NT2/D1 (cell line): ENCODE results near the gene VAV2.

Source experiments
- DNase-seq: peaks from one replicate; pipeline ENCODE4 v3.0.0-alpha.2; 2011; ENCODE audit warnings: low read depth, low spot score
- H3K27me3 ChIP-seq: 2 replicates; pipeline ENCODE4 v1.6.0; 2011; ENCODE audit warnings: mild to moderate bottlenecking; ENCODE audit not compliant: insufficient read length, insufficient read depth
- H3K36me3 ChIP-seq: 2 replicates; pipeline ENCODE4 v1.6.1; 2011; ENCODE audit warnings: mild to moderate bottlenecking, low read length, mixed read lengths; ENCODE audit not compliant: insufficient read depth, insufficient read length
- H3K4me1 ChIP-seq: 2 replicates; pipeline ENCODE4 v1.5.1; 2011; ENCODE audit not compliant: insufficient read depth, insufficient read length
- H3K4me3 ChIP-seq: 2 replicates; pipeline ENCODE4 v1.5.1; 2011; ENCODE audit warnings: low read depth; ENCODE audit not compliant: insufficient read length
- H3K9ac ChIP-seq: 2 replicates; pipeline ENCODE4 v1.6.0; 2011; ENCODE audit warnings: low read depth; ENCODE audit not compliant: insufficient read length
- H3K9me3 ChIP-seq: 2 replicates; pipeline ENCODE4 v1.5.1; 2011; ENCODE audit warnings: mild to moderate bottlenecking, low read length; ENCODE audit not compliant: insufficient read depth
- SUZ12 ChIP-seq: IDR thresholded peaks from 2 replicates; pipeline ENCODE4 v1.6.1; 2011; ENCODE audit not compliant: insufficient read length, insufficient read depth; ENCODE audit errors: extremely low read depth
- YY1 ChIP-seq: IDR thresholded peaks from 2 replicates; pipeline ENCODE4 v1.6.1; 2011; ENCODE audit not compliant: insufficient read length, insufficient read depth
- ZNF274 ChIP-seq: IDR thresholded peaks from 2 replicates; pipeline ENCODE4 v1.6.1; 2011; ENCODE audit warnings: mild to moderate bottlenecking, low read depth, low read length

VAV2 gene

GRCh38 chr9:134002796-134003195 is 10.7 kb upstream of the VAV2 start:
- Histone ChIP-seq H3K9ac (no peak overlapping the region), H3K9me3 (no peaks in the 10 kb centered on the region), H3K4me1 (no peaks in the 10 kb centered on the region), H3K4me3 (no peak overlapping the region), H3K36me3 (no peaks in the 10 kb centered on the region), H3K27me3 (no peaks in the 10 kb centered on the region)
- no peak for DNase-seq
- no peak for TF ChIP-seq ZNF274
- no peak for TF ChIP-seq YY1
- no peak for TF ChIP-seq SUZ12

- no peak for DNase-seq
- Histone ChIP-seq H3K4me1 (peaks cover 2% of the 10 kb centered on the region), H3K36me3 (no peaks in the 10 kb centered on the region), H3K4me3 (no peak overlapping the region), H3K9ac (no peak overlapping the region), H3K9me3 (no peaks in the 10 kb centered on the region), H3K27me3 (peaks cover 2% of the 10 kb centered on the region)
- TF ChIP-seq SUZ12, result no peak
- no peak for TF ChIP-seq ZNF274
- no peak for TF ChIP-seq YY1
Observed at GRCh38 chr9:133999851-134000265, 7.7 kb upstream of the VAV2 start.

- no peak overlapping the region for H3K4me3 ChIP-seq
- peaks cover 2% of the 10 kb centered on the region for H3K27me3 ChIP-seq
- no peaks in the 10 kb centered on the region for H3K9me3 ChIP-seq
- no peaks in the 10 kb centered on the region for H3K36me3 ChIP-seq
- H3K4me1 ChIP-seq, result peaks cover 7% of the 10 kb centered on the region
- DNase-seq, result no peak
- TF ChIP-seq ZNF274, result no peak
- no peak for TF ChIP-seq YY1
- TF ChIP-seq SUZ12, result no peak
- H3K9ac ChIP-seq, result no peak overlapping the region
Observed at GRCh38 chr9:133998915-133999595, 6.9 kb upstream of the VAV2 start.

GRCh38 chr9:133997584-133997983 is 5.5 kb upstream of the VAV2 start:
- H3K4me1 ChIP-seq, result peaks cover 15% of the 10 kb centered on the region
- TF ChIP-seq YY1 (no peak), ZNF274 (no peak), SUZ12 (no peak)
- no peak overlapping the region for H3K9ac ChIP-seq
- DNase-seq, result no peak
- H3K36me3 ChIP-seq, result no peaks in the 10 kb centered on the region
- peaks cover 2% of the 10 kb centered on the region for H3K27me3 ChIP-seq
- H3K4me3 ChIP-seq, result no peak overlapping the region
- no peaks in the 10 kb centered on the region for H3K9me3 ChIP-seq

- Histone ChIP-seq H3K27me3 (peaks cover 2% of the 10 kb centered on the region), H3K9me3 (no peaks in the 10 kb centered on the region), H3K9ac (no peak overlapping the region), H3K4me3 (no peak overlapping the region), H3K36me3 (no peaks in the 10 kb centered on the region), H3K4me1 (peaks cover 15% of the 10 kb centered on the region)
- TF ChIP-seq YY1 (no peak), ZNF274 (no peak), SUZ12 (no peak)
- no peak for DNase-seq
Observed at GRCh38 chr9:133996531-133997520, 4.7 kb upstream of the VAV2 start.

- peaks cover 2% of the 10 kb centered on the region for H3K27me3 ChIP-seq
- H3K4me1 ChIP-seq, result peaks cover 20% of the 10 kb centered on the region
- TF ChIP-seq ZNF274 (no peak), YY1 (no peak), SUZ12 (no peak)
- no peaks in the 10 kb centered on the region for H3K36me3 ChIP-seq
- H3K9ac ChIP-seq, result no peak overlapping the region
- no peaks in the 10 kb centered on the region for H3K9me3 ChIP-seq
- no peak overlapping the region for H3K4me3 ChIP-seq
- DNase-seq, result no peak
Observed at GRCh38 chr9:133995012-133995896, 3.1 kb upstream of the VAV2 start.
